Endometrial microvascular endothelial cells (primary cell): Measurements from ENCODE around the gene SLC10A4. TPM values are rescaled to one million over a fixed set of nuclear protein-coding genes. Genes with fewer than 3 reads are reported as not detected.

ENCODE experiments used
- in situ Hi-C: cut with HindIII; loops from 2 replicates; pipeline ENCODE4 v1.10.0; 2017; ENCODE audit warnings: low sequenced_read_pairs, low pct_unique_long_range_greater_than_20kb; ENCODE audit errors: inconsistent ontology term
- total RNA-seq: library from RNA; depleted of rRNA; stranded (reverse); fragments of >200 nt; gene quantifications from one replicate; pipeline ENCODE4 v1.2.3, GENCODE V29; 2015; ENCODE audit errors: inconsistent ontology term

The SLC10A4 gene
- total RNA-seq, 1 donor from 2014 or later = not detected

DNA sequence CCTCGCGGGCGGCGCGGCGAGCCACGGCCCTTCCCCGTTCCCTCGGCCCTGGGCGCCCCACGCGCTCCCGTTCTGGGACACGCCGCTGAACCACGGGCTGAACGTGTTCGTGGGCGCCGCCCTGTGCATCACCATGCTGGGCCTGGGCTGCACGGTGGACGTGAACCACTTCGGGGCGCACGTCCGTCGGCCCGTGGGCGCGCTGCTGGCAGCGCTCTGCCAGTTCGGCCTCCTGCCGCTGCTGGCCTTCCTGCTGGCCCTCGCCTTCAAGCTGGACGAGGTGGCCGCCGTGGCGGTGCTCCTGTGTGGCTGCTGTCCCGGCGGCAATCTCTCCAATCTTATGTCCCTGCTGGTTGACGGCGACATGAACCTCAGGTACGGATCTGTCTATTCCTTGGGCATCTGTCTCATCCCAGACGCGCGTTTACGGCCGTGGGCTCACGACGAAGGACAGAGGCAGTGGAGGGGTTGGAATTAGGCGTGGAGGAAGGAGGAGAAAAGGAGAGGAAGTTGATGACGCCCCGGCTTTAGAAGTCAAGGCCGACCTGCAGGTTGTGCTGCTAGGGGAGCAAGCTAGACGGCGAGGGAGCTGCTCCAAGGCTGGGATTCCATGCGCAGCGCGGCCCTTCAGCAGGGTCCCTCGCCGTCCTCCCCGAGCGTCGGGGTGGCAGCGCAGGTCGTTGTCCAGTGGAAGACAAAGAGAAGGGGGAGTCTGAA lies 792 bp downstream of the SLC10A4 start:
- in situ Hi-C loops = no loop called here

DNA sequence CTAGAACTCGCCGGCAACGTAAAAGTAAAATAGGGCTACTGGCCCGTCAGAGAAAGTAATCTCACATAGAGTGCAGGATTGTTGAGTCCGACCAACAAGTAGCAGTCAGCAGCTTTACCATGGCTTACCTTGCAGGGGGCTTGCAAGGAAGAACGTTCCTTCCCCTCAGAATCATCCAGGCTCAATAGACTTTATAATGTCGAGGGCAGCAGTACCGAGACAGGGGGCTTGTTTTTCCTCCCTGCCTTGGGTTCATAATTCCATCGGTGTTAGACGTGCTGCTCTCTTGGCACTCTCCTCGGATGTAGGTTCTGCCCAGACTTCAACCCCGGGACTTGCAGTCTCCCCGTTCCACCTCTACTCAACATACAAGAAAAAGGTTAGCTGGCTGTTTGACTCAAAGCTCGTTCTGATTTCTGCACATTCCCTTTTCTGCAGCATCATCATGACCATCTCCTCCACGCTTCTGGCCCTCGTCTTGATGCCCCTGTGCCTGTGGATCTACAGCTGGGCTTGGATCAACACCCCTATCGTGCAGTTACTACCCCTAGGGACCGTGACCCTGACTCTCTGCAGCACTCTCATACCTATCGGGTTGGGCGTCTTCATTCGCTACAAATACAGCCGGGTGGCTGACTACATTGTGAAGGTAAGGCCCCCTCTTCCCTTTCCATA lies 1.5 kb downstream of the SLC10A4 start:
- in situ Hi-C loops = no loop called here

DNA sequence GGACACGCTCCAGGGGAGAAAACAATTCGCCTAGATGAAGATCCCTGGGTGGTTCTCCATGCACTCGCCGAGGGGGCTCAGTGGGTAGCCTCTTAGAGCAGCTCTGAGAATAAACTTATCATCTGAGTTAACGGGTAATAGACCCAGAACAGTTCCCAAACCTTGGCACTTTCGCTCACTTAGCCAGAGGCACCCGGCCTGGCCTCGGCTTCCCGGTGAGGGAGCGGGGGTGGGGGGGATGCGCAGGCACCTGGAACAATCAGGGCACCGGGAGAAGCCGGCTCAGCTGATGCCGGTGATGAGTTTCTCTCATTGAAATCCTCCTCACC lies 6.5 kb downstream of the SLC10A4 start:
- in situ Hi-C loops = no loop called here

DNA sequence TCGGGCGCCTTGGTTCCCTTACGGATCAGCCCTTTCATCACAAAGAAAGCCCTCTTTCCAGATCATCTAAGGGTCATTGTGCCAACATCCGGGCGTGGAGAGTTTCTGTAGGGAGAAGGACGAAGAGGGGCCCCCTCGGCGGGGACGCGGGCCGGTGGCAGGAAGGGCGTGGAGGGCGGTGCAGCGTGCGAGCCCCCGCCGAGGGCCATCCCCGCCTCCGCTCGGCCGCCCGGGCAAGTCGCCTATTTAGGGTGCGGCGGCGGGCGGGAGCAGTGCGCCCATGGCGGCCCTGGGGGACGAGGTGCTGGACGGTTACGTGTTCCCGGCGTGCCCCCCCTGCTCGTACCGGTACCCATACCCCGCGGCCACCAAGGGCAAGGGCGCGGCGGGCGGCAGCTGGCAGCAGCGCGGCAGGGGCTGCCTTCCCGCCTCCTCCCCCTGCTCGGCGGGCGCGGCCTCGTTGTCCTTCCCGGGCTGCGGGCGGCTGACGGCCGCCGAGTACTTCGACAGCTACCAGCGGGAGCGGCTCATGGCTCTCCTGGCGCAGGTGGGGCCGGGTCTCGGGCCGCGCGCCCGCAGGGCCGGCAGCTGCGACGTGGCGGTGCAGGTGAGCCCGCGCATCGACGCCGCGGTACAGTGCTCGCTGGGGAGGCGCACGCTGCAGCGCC lies 7.0 kb downstream of the SLC10A4 start, which contains the start of gene ZAR1:
ZAR1 (plus strand) TSS at position 241 of the 668 bp plus-strand sequence; CDS start at position 281, 40 bp downstream.
- in situ Hi-C loops = no loop called here

- in situ Hi-C loops = no loop called here
Measured at GRCh38 chr4:48490680-48491513, 7.8 kb downstream of the SLC10A4 start.

- in situ Hi-C loops = no loop called here
Measured at GRCh38 chr4:48491514-48492176, 8.5 kb downstream of the SLC10A4 start.

GRCh38 chr4:48493452-48494100 lies 10.4 kb downstream of the SLC10A4 start:
- in situ Hi-C loops = no loop called here

GRCh38 chr4:48495941-48496340 lies 12.8 kb downstream of the SLC10A4 start:
- in situ Hi-C loops = no loop called here

DNA sequence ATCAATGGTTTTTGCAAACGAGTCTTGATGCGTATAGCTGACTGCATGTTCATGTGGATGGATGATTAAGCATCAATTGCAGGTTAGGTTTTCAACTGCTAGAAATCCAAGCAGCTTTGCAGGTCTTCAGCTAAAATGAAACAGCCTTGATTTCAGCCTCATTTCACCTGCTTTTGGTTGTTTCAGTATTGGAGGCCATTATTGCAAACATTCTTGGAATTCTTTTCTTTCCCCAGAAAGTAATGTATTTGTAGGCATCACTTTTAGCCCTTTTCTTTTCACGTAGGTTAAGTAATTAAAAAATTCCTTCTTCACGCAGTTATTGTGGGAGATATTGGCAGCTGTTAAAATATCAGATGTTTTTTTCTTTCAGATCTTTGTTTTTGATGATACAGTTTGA lies 15.8 kb downstream of the SLC10A4 start:
- in situ Hi-C loops = no loop called here

DNA sequence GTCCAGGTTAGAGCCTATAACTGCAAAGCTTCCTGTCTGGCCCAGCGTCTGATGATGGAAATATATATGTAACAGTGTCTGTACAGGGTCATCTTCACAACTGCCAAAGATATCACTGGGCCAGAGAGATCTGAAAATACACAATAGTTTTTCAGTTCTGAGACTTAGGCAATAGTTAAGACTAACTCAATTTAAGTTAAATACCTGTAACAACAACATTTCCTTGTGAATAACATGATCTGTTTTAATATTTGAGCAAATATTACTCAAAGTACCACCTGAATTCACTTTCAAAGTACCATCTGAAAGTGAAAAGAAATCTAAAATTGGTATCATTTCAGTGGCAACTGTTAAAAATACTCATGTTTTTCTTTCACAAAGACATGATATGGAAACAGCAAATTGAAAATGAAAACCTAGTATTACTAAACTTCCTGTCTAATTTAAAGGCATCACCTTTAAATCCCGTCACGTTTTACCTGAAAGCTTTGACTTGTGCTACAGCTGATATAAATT lies 16.5 kb downstream of the SLC10A4 start:
- in situ Hi-C loops = no loop called here

- in situ Hi-C loops = no loop called here
Measured at GRCh38 chr4:48503233-48504025, 20.3 kb downstream of the SLC10A4 start.

DNA sequence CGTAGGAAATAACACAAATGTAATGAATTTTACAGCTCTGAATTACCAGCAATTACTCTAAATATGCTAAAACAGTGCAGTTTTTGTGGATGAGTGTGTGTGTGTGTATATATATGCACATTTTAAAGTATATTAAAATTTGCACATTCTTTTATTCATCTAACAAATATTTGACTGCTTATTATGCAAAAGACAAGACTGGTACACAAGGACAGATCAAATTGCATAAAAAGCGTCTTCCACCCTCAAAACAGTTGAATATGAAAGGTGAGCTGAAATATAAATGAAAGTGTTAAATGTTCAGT lies 20.8 kb downstream of the SLC10A4 start:
- in situ Hi-C loops = no loop called here

- in situ Hi-C loops = no loop called here
Measured at GRCh38 chr4:48504352-48504751, 21.2 kb downstream of the SLC10A4 start.

DNA sequence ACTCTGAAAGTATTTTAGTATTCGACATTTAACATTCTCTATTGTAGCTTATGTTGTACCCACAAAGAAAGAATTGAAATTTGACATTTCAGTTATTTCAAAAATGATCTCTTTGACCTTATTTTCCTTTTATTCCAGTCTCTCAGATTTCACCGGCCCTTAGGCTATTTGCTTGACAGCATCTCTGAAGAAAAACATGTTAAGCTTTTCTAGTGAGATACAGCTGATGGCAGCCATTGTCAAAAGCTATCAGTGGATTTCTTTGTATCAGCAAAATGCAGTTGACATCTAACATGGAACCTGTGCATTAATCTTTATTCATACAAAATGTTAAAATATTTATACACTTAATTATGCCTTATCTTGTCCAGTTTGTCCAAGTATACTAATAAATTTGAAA lies 23.6 kb downstream of the SLC10A4 start:
- in situ Hi-C loops = no loop called here

GRCh38 chr4:48509543-48509942 lies 26.4 kb downstream of the SLC10A4 start:
- in situ Hi-C loops = no loop called here

- in situ Hi-C loops = no loop called here
Measured at GRCh38 chr4:48518143-48518542, 35.0 kb downstream of the SLC10A4 start.

DNA sequence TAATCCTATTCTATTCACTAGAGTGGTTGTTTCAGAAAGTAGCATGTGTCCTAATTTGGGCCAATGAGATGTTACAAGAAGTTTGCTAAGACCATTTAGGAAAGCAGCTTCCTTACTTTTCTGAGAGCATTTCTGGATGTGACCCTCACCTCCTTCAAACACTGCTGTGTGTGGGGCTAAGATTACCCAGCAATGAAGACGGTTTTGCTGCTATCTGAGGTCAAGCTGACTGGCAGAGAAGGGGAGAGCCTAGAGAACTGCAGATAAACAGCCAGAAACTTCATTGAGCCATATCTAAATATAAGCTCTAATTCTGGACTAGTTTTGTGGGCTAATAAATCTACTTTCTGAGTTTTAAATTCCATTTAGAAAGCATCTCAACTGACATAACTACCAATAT lies 43.3 kb downstream of the SLC10A4 start:
- in situ Hi-C loops = no loop called here

GRCh38 chr4:48538358-48538757 lies 55.2 kb downstream of the SLC10A4 start:
- in situ Hi-C loops = no loop called here
